Left ventricle myocardium inferior (tissue), 1 donor: ENCODE data around the gene XRCC5. TPM values are rescaled to one million over a fixed set of nuclear protein-coding genes. Genes with fewer than 3 reads are reported as not detected.

ENCODE experiments used
- DNase-seq: peaks from one replicate; pipeline ENCODE4 v3.0.0-alpha.2; 2020
- H3K27ac ChIP-seq: fragments of 200-600 bp; replicated peaks from 2 replicates; pipeline ENCODE4 v1.8.0; 2021
- H3K27me3 ChIP-seq: fragments of 200-600 bp; 2 replicates; pipeline ENCODE4 v1.8.0; 2021; ENCODE audit warnings: low read depth
- H3K36me3 ChIP-seq: fragments of 200-600 bp; 2 replicates; pipeline ENCODE4 v1.8.0; 2021
- H3K4me1 ChIP-seq: fragments of 200-600 bp; 2 replicates; pipeline ENCODE4 v1.8.0; 2021
- H3K4me3 ChIP-seq: fragments of 200-600 bp; 2 replicates; pipeline ENCODE4 v1.8.0; 2021; ENCODE audit warnings: mild to moderate bottlenecking, moderate library complexity
- H3K9me3 ChIP-seq: fragments of 200-600 bp; replicated peaks from 2 replicates; pipeline ENCODE4 v1.8.0; 2021
- CTCF ChIP-seq: fragments of 200-600 bp; IDR thresholded peaks from 2 replicates; pipeline ENCODE4 v1.8.0; 2021; ENCODE audit warnings: antibody characterized with exemption, mild to moderate bottlenecking, borderline replicate concordance
- intact Hi-C: fragments of 100-400 bp; cut with micrococcal nuclease; formaldehyde crosslinking; loops from one replicate; pipeline ENCODE4 v1.11.0; 2022
- total RNA-seq: library from RNA; stranded (reverse); fragmentation: NEBNext Ultra II Directional; extraction: Animal tissue kit (Norgen Biotek cat#: 25700); gene quantifications from one replicate; pipeline ENCODE4 v1.2.1, GENCODE V29; 2021
- donor health status: DM: no; HTN: yes; CAD: no; lungs with severe emphysema.

Gene XRCC5
- total RNA-seq, 1 donor from 2014 or later, result 110 TPM

- Histone ChIP-seq H3K36me3 (no peaks in the 10 kb centered on the region), H3K4me3 (no peak overlapping the region), H3K4me1 (peaks cover 8% of the 10 kb centered on the region), H3K27ac (no peak overlapping the region), H3K27me3 (no peaks in the 10 kb centered on the region), H3K9me3 (no peaks in the 10 kb centered on the region)
- no peak for TF ChIP-seq CTCF
- no peak for DNase-seq
- intact Hi-C loops, result no loop called here
Measured at GRCh38 chr2:216222650-216223352, 113.7 kb downstream of the XRCC5 start.

GRCh38 chr2:216224388-216224787 lies 115.2 kb downstream of the XRCC5 start:
- H3K27me3 ChIP-seq, result no peaks in the 10 kb centered on the region
- H3K36me3 ChIP-seq, result no peaks in the 10 kb centered on the region
- intact Hi-C loops, result no loop called here
- no peak overlapping the region for H3K27ac ChIP-seq
- no peak overlapping the region for H3K4me3 ChIP-seq
- TF ChIP-seq CTCF, result no peak
- H3K9me3 ChIP-seq, result peaks cover 6% of the 10 kb centered on the region
- no peak for DNase-seq
- no peaks in the 10 kb centered on the region for H3K4me1 ChIP-seq

DNA sequence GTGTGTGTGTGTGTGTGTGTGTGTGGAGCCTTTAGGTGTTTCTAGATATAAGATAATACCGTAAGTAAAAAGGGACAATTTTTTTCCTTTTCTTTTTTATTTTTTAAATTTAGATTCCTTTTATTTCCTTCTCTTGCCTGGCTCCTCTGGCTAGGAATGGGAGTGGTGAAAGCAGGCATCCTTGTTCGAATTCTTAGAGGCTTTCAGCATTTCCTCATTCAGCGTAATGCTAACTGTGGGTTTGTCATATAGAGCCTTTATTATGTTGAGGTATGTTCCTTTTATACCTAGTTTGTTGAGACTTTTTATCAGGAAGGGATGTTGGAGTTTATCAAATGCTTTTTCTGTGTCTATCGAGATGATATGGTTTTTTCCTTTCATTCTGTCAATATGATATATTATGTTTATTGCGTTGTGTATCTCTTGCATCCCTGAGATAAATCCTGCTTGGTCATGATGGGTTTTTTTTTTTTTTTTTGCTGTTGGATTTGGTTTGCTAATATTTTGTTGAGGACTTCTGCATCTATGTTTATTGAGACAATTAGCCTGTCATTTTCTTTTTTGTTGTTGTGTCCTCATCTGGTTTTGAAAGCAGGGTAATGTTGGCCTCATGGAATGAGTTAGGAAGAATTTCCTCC lies 120.2 kb downstream of the XRCC5 start:
- TF ChIP-seq CTCF, result no peak
- H3K36me3 ChIP-seq, result no peaks in the 10 kb centered on the region
- H3K4me1 ChIP-seq, result no peaks in the 10 kb centered on the region
- intact Hi-C loops, result no loop called here
- peaks cover 39% of the 10 kb centered on the region for H3K9me3 ChIP-seq
- H3K27me3 ChIP-seq, result no peaks in the 10 kb centered on the region
- no peak for DNase-seq
- no peak overlapping the region for H3K4me3 ChIP-seq
- no peak overlapping the region for H3K27ac ChIP-seq

GRCh38 chr2:216231867-216232266 lies 122.7 kb downstream of the XRCC5 start:
- no peak for DNase-seq
- Histone ChIP-seq H3K4me3 (no peak overlapping the region), H3K4me1 (no peaks in the 10 kb centered on the region), H3K27me3 (no peaks in the 10 kb centered on the region), H3K27ac (no peak overlapping the region), H3K36me3 (no peaks in the 10 kb centered on the region), H3K9me3 (peaks cover 39% of the 10 kb centered on the region)
- no peak for TF ChIP-seq CTCF
- intact Hi-C loops, result no loop called here

- intact Hi-C loops, result no loop called here
Measured at GRCh38 chr2:216232721-216233120, 123.6 kb downstream of the XRCC5 start.

More at GRCh38 chr2:216232721-216233120, 123.6 kb downstream of the XRCC5 start:
- no peak for TF ChIP-seq CTCF
- Histone ChIP-seq H3K36me3 (no peaks in the 10 kb centered on the region), H3K4me1 (no peaks in the 10 kb centered on the region), H3K4me3 (no peak overlapping the region), H3K27me3 (no peaks in the 10 kb centered on the region), H3K27ac (no peak overlapping the region), H3K9me3 (peaks cover 39% of the 10 kb centered on the region)
- no peak for DNase-seq
